HEK293T (cell line): Measurements from ENCODE around the gene PRIMPOL.

Source experiments
- ARNT ChIP-seq: fragments of 450-650 bp; IDR thresholded peaks from 2 replicates; pipeline ENCODE4 v1.6.1; 2017; ENCODE audit warnings: mild to moderate bottlenecking
- BHLHE40 ChIP-seq: fragments of 450-650 bp; IDR thresholded peaks from 2 replicates; pipeline ENCODE4 v1.6.1; 2016; ENCODE audit warnings: mild to moderate bottlenecking, moderate library complexity, borderline replicate concordance
- FOXK2 ChIP-seq: fragments of 450-650 bp; IDR thresholded peaks from 2 replicates; pipeline ENCODE4 v1.6.1; 2016; ENCODE audit warnings: mild to moderate bottlenecking
- FOXM1 ChIP-seq: fragments of 450-650 bp; IDR thresholded peaks from 2 replicates; pipeline ENCODE4 v1.6.1; 2017; ENCODE audit warnings: mild to moderate bottlenecking, borderline replicate concordance
- HDGF ChIP-seq: fragments of 450-650 bp; IDR thresholded peaks from 2 replicates; pipeline ENCODE4 v1.6.1; 2017; ENCODE audit warnings: antibody characterized with exemption, borderline replicate concordance
- LEF1 ChIP-seq: fragments of 450-650 bp; IDR thresholded peaks from 2 replicates; pipeline ENCODE4 v1.6.1; 2017; ENCODE audit warnings: mild to moderate bottlenecking, borderline replicate concordance
- NFRKB ChIP-seq: fragments of 450-650 bp; IDR thresholded peaks from 2 replicates; pipeline ENCODE4 v1.6.1; 2016; ENCODE audit warnings: mild to moderate bottlenecking, moderate library complexity
- SUZ12 ChIP-seq: fragments of 450-650 bp; IDR thresholded peaks from 2 replicates; pipeline ENCODE4 v1.6.1; 2016; ENCODE audit warnings: mild to moderate bottlenecking
- TARDBP ChIP-seq: fragments of 450-650 bp; IDR thresholded peaks from 2 replicates; pipeline ENCODE4 v1.6.1; 2016
- ZNF384 ChIP-seq: fragments of 450-650 bp; IDR thresholded peaks from 2 replicates; pipeline ENCODE4 v1.6.1; 2016
- TF ChIP-seq, protein P1 (sequence below): fragments of 450-650 bp; IDR thresholded peaks from 2 replicates; pipeline ENCODE4 v1.6.1; 2016

- TF ChIP-seq SUZ12 (no peak), ZNF384 (no peak), BHLHE40 (no peak), NFRKB (no peak), ARNT (no peak), FOXK2 (no peak), LEF1 (no peak), TARDBP (no peak), HDGF (no peak), FOXM1 (no peak)
- TF ChIP-seq, protein P1, sequence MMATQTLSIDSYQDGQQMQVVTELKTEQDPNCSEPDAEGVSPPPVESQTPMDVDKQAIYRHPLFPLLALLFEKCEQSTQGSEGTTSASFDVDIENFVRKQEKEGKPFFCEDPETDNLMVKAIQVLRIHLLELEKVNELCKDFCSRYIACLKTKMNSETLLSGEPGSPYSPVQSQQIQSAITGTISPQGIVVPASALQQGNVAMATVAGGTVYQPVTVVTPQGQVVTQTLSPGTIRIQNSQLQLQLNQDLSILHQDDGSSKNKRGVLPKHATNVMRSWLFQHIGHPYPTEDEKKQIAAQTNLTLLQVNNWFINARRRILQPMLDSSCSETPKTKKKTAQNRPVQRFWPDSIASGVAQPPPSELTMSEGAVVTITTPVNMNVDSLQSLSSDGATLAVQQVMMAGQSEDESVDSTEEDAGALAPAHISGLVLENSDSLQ = no peak
Observed at GRCh38 chr4:184688005-184688404, 38.5 kb downstream of the PRIMPOL start.
